Endothelial cell of umbilical vein (primary cell): ENCODE measurements around the gene ARTN. TPM values are rescaled to one million over a fixed set of nuclear protein-coding genes. Genes with fewer than 3 reads are reported as not detected.

ENCODE experiments used
- BruUV-seq: library from RNA; stranded (reverse); fragments of 400-500 nt; replicated peaks from 2 replicates; lab custom pipeline; 2021; lab: Mats Ljungman, UMichigan
- CTCF ChIA-PET: fragments of 300-600, 350-600 bp; sonication (Branson Sonifier 250); formaldehyde crosslinking; loops from one replicate; lab custom pipeline; 2021; ENCODE audit warnings: antibody characterized with exemption, inconsistent platforms; lab: Charles Lee
- POLR2A ChIA-PET: fragments of 300-600, 350-600 bp; sonication (Branson Sonifier 250); formaldehyde crosslinking; loops from one replicate; lab custom pipeline; 2021; ENCODE audit warnings: antibody characterized with exemption, inconsistent platforms; lab: Charles Lee
- DNase-seq: peaks from one replicate; pipeline ENCODE4 v3.0.0-alpha.2; 2011; ENCODE audit warnings: low read depth, low spot score
- FAIRE-seq: peaks from 2 replicates; lab custom pipeline; 2011; peaks lifted over from hg19 to GRCh38; lab: Jason Lieb, UNC
- H2AFZ ChIP-seq: 2 replicates; pipeline ENCODE4 v1.6.0; 2012; ENCODE audit warnings: low read depth, low read length, control low read depth, inconsistent platforms
- H3K27ac ChIP-seq: 2 replicates; pipeline ENCODE4 v1.5.1; 2011; ENCODE audit warnings: low read depth, mild to moderate bottlenecking, control low read depth, low read length, moderate library complexity; ENCODE audit not compliant: insufficient read depth
- H3K27me3 ChIP-seq, 2 experiments: 2 replicates each; pipeline versions ENCODE4 v1.6.0 to v1.6.1; 2011; ENCODE audit warnings: low read length in 2 of 2, mixed read lengths in 1 of 2; ENCODE audit not compliant: control insufficient read depth in 2 of 2, insufficient read depth in 2 of 2
- H3K36me3 ChIP-seq, 2 experiments: 2 replicates in 1 of 2; 3 replicates in 1 of 2; pipeline ENCODE4 v1.5.1; 2011; ENCODE audit warnings: low read length in 2 of 2, mild to moderate bottlenecking in 1 of 2, moderate library complexity in 1 of 2; ENCODE audit not compliant: control insufficient read depth in 2 of 2, insufficient read depth in 2 of 2; ENCODE audit errors: extremely low read depth in 1 of 2
- H3K4me1 ChIP-seq: 3 replicates; pipeline ENCODE4 v1.5.1; 2011; ENCODE audit warnings: mild to moderate bottlenecking, low read length; ENCODE audit not compliant: control insufficient read depth, insufficient read depth; ENCODE audit errors: extremely low read depth
- H3K4me2 ChIP-seq: 2 replicates; pipeline ENCODE4 v1.6.1; 2011; ENCODE audit warnings: low read length, control low read depth, mixed read lengths; ENCODE audit not compliant: insufficient read depth
- H3K4me3 ChIP-seq, 3 experiments: fragments of 200-600 bp in 1 of 3; sonication (generic), shearing (Covaris generic) in 1 of 3; replicated peaks in 1 of 3; 2 replicates each; pipeline ENCODE4 v1.5.1; 2011 to 2016; ENCODE audit warnings: control low read depth in 3 of 3, low read length in 3 of 3, mild to moderate bottlenecking in 2 of 3, inconsistent platforms in 1 of 3, low read depth in 1 of 3, moderate library complexity in 1 of 3; ENCODE audit not compliant: insufficient read depth in 1 of 3
- H3K79me2 ChIP-seq: 2 replicates; pipeline ENCODE4 v1.6.0; 2012; ENCODE audit warnings: low read length, inconsistent platforms; ENCODE audit not compliant: control insufficient read depth, insufficient read depth
- H3K9ac ChIP-seq: replicated peaks from 2 replicates; pipeline ENCODE3; 2011; ENCODE audit warnings: low read length, control low read depth; ENCODE audit not compliant: insufficient read depth; ENCODE audit errors: extremely low read depth
- H3K9me1 ChIP-seq: replicated peaks from 3 replicates; pipeline ENCODE4 v1.6.0; 2011; ENCODE audit warnings: mild to moderate bottlenecking, low read length; ENCODE audit not compliant: control insufficient read depth, insufficient read depth; ENCODE audit errors: extremely low read depth
- H3K9me3 ChIP-seq: replicated peaks from 2 replicates; pipeline ENCODE4 v1.5.1; 2012; ENCODE audit warnings: low read length, inconsistent platforms; ENCODE audit not compliant: control insufficient read depth, insufficient read depth
- H4K20me1 ChIP-seq: replicated peaks from 2 replicates; pipeline ENCODE3; 2011; ENCODE audit warnings: mild to moderate bottlenecking, low read length; ENCODE audit not compliant: control insufficient read depth, insufficient read depth; ENCODE audit errors: extremely low read depth
- CTCF ChIP-seq, 2 donors: IDR thresholded peaks; 1 replicate in 1 of 2; 2 replicates in 1 of 2; pipeline ENCODE4 v1.5.1; 2011; ENCODE audit warnings: low read length in 2 of 2, mild to moderate bottlenecking in 2 of 2, moderate library complexity in 2 of 2, control low read depth in 1 of 2, inconsistent platforms in 1 of 2, low read depth in 1 of 2; ENCODE audit not compliant: insufficient read depth in 1 of 2; ENCODE audit errors: extremely low read depth in 1 of 2
- EZH2 ChIP-seq: IDR thresholded peaks from 2 replicates; pipeline ENCODE4 v1.6.1; 2012; ENCODE audit warnings: borderline replicate concordance, low read depth, mild to moderate bottlenecking, moderate library complexity, low read length, inconsistent platforms; ENCODE audit not compliant: severe bottlenecking
- FOS ChIP-seq: IDR thresholded peaks from 2 replicates; pipeline ENCODE4 v1.6.1; 2011; ENCODE audit warnings: mild to moderate bottlenecking, low read length, moderate library complexity, borderline replicate concordance; ENCODE audit not compliant: insufficient read depth
- GATA2 ChIP-seq: IDR thresholded peaks from 2 replicates; pipeline ENCODE4 v1.7.0; 2011; ENCODE audit warnings: low read depth, mild to moderate bottlenecking, moderate library complexity, mixed read lengths, low read length; ENCODE audit not compliant: insufficient read length, insufficient read depth
- JUN ChIP-seq: IDR thresholded peaks from 2 replicates; pipeline ENCODE4 v1.6.1; 2011; ENCODE audit warnings: borderline replicate concordance, low read depth; ENCODE audit not compliant: insufficient read length, insufficient read depth
- MAX ChIP-seq: IDR thresholded peaks from 2 replicates; pipeline ENCODE4 v1.6.1; 2011; ENCODE audit not compliant: insufficient read depth, insufficient read length
- MYC ChIP-seq: IDR thresholded peaks from one replicate; pipeline ENCODE4 v1.6.1; 2011; ENCODE audit warnings: mild to moderate bottlenecking, low read depth, low read length
- POLR2A ChIP-seq: IDR thresholded peaks from 2 replicates; pipeline ENCODE4 v1.6.1; 2012; ENCODE audit warnings: low read depth, mild to moderate bottlenecking, control low read depth, low read length
- POLR2AphosphoS5 ChIP-seq: IDR thresholded peaks from 2 replicates; pipeline ENCODE4 v1.6.1; 2012; ENCODE audit warnings: low read depth, mild to moderate bottlenecking, control low read depth, low read length, moderate library complexity; ENCODE audit not compliant: insufficient read depth
- dilution Hi-C: fragments of 300-500 bp; cut with MboI; formaldehyde crosslinking; loops from one replicate; pipeline ENCODE4 v1.15.0; 2019; ENCODE audit warnings: low sequenced_read_pairs; ENCODE audit not compliant: extremely low pct_ligation_motif_present
- intact Hi-C: fragments of 100-400 bp; cut with micrococcal nuclease; formaldehyde crosslinking; loops from one replicate; pipeline ENCODE4 v1.10.0; 2022
- polyA plus RNA-seq, 4 experiments: library from polyadenylated mRNA; depleted of rRNA in 3 of 4; stranded (reverse) in 3 of 4; unstranded in 1 of 4; fragments of >200 nt; gene quantifications; 2 replicates each; pipeline versions ENCODE4 v1.2.1 to v1.2.3, GENCODE V29; 2011 to 2012; ENCODE audit warnings: missing spikeins in 1 of 4
- total RNA-seq: library from RNA; stranded (reverse); gene quantifications from 2 replicates; pipeline ENCODE4 v1.2.3, GENCODE V29; 2021

The ARTN gene
- total and polyA plus RNA-seq, 2 donors (not counting 3 experiments of a cell fraction or from before 2014, with no cell fraction given): 0.11 to 0.18 TPM

- Histone ChIP-seq H3K79me2 (no peaks in the 10 kb centered on the region), H3K27ac (no peak overlapping the region), H4K20me1 (no peaks in the 10 kb centered on the region), H3K36me3 (no peaks in the 10 kb centered on the region), H3K4me1 (no peaks in the 10 kb centered on the region), H3K9ac (no peak overlapping the region), H2AFZ (no peak overlapping the region), H3K4me3 (no peak overlapping the region), H3K9me3 (no peaks in the 10 kb centered on the region), H3K27me3 (no peaks in the 10 kb centered on the region), H3K9me1 (no peaks in the 10 kb centered on the region), H3K4me2 (no peak overlapping the region)
- FAIRE-seq (no peak), DNase-seq (no peak)
- POLR2A ChIA-PET: no interaction called here
- intact Hi-C loops (no loop called here), dilution Hi-C loops (no loop called here)
- CTCF ChIA-PET: interaction anchor here (0.9 to 3.7 kb wide), 4 partner anchors 15 to 149 kb away, joined by 3 to 14 read pairs (median 9); partner anchors contain the start of gene ARTN
- no peak for TF ChIP-seq EZH2
- no peak for TF ChIP-seq MYC
- no peak for TF ChIP-seq JUN
- no peak for TF ChIP-seq FOS
- TF ChIP-seq GATA2: no peak
- no peak for TF ChIP-seq MAX
- no peak for TF ChIP-seq POLR2AphosphoS5
- TF ChIP-seq CTCF (IDR thresholded peaks at IDR 0.05; ENCODE audit: extremely low read depth in 1 of 2, insufficient read depth in 1 of 2, low read depth in 1 of 2, low read length in 2 of 2): no peak
- TF ChIP-seq POLR2A: no peak
- no TSS peak for BruUV-seq
Measured at GRCh38 chr1:43912607-43913006, 21.0 kb upstream of the ARTN start.
